Measurements from ENCODE around the gene NPPA.

DNA sequence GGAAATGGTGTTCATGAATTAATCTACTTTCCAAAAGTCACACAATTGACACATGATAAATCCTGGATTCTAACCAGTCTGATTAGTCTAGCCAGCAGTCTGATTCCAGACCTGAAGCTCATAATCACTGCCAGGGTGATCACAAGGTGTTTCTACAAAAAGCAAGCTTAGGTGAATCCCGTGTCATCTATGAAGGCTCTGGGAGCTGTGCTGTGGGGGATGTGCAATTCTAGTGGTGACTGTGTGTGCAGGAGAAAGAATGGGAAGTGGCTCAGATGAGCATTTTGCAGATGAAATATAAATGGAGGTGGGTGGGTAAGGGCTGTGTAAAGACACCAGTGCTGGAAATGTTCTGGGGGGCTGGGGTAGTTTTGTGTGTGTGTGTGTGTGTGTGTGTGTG is 13.0 kb upstream of the NPPA start:
- TF ChIP-seq, protein P1, sequence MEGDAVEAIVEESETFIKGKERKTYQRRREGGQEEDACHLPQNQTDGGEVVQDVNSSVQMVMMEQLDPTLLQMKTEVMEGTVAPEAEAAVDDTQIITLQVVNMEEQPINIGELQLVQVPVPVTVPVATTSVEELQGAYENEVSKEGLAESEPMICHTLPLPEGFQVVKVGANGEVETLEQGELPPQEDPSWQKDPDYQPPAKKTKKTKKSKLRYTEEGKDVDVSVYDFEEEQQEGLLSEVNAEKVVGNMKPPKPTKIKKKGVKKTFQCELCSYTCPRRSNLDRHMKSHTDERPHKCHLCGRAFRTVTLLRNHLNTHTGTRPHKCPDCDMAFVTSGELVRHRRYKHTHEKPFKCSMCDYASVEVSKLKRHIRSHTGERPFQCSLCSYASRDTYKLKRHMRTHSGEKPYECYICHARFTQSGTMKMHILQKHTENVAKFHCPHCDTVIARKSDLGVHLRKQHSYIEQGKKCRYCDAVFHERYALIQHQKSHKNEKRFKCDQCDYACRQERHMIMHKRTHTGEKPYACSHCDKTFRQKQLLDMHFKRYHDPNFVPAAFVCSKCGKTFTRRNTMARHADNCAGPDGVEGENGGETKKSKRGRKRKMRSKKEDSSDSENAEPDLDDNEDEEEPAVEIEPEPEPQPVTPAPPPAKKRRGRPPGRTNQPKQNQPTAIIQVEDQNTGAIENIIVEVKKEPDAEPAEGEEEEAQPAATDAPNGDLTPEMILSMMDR (IDR thresholded peaks at IDR 0.05) = no peak
- TF ChIP-seq POLR2AphosphoS5 (IDR thresholded peaks at IDR 0.05) (no peak), POLR2A (IDR thresholded peaks at IDR 0.05) (no peak), EP300 (IDR thresholded peaks at IDR 0.05) (no peak)

All from stomach (tissue), 4 donors.